HEK293 (cell line): ENCODE data around the gene NFRKB.

Source experiments
- CTCF ChIP-seq: fragments of 450-650 bp; formaldehyde crosslinking; IDR thresholded peaks from 2 replicates; pipeline ENCODE4 v1.5.1; 2016; ENCODE audit warnings: missing biosample characterization, missing genetic modification characterization
- REPIN1 ChIP-seq: fragments of 450-650 bp; formaldehyde crosslinking; IDR thresholded peaks from 2 replicates; pipeline ENCODE4 v1.5.1; 2017; ENCODE audit warnings: missing biosample characterization, missing genetic modification characterization, low read depth
- SETDB1 ChIP-seq: IDR thresholded peaks from one replicate; pipeline ENCODE4 v1.6.1; 2017; ENCODE audit warnings: mild to moderate bottlenecking, low read length, moderate library complexity, mixed read lengths; ENCODE audit not compliant: insufficient read length

- TF ChIP-seq REPIN1 (tag by site-specific recombination), result no peak
- no peak for TF ChIP-seq CTCF
- no peak for TF ChIP-seq SETDB1
Measured at GRCh38 chr11:129871914-129872313, 23.5 kb downstream of the NFRKB start.
